Measurements from ENCODE around the gene TIAM2.

- TF ChIP-seq FOS (IDR thresholded peaks at IDR 0.05; ENCODE audit: borderline replicate concordance, insufficient read depth, low read length): no peak
- no peak for TF ChIP-seq CTCF (IDR thresholded peaks at IDR 0.05; ENCODE audit: extremely low read depth in 1 of 2, insufficient read depth in 1 of 2, low read depth in 1 of 2, low read length in 2 of 2)
- TF ChIP-seq GATA2 (IDR thresholded peaks at IDR 0.05; ENCODE audit: insufficient read depth, insufficient read length, low read depth, low read length): no peak
These were observed 233.5 kb downstream of the TIAM2 start for GRCh38 chr6:155228546-155229166.

Data from endothelial cell of umbilical vein (primary cell).